ENCODE results near the gene CPEB1.

GRCh38 chr15:82552861-82553260, 94.3 kb downstream of the CPEB1 start:
- no peak for TF ChIP-seq CTCF (conservative IDR thresholded peaks at IDR 0.05)
- TF ChIP-seq ZFX (IDR thresholded peaks at IDR 0.05), result no peak

Data from C4-2B (cell line).